Ovary (tissue), 3 donors: ENCODE measurements around the gene PDK1.

Source experiments
- EP300 ChIP-seq: sonication (generic); formaldehyde crosslinking; IDR thresholded peaks from one replicate; pipeline ENCODE4 v1.6.1; 2017; ENCODE audit warnings: antibody characterized with exemption
- POLR2A ChIP-seq: fragments of 450-650 bp; IDR thresholded peaks from one replicate; pipeline ENCODE4 v1.6.1; 2017; ENCODE audit warnings: antibody characterized with exemption, mild to moderate bottlenecking, moderate library complexity
- TF ChIP-seq, protein P1 (sequence below), 3 donors: fragments of 450-650 bp in 2 of 3; fragments of 200-600 bp in 1 of 3; IDR thresholded peaks; one replicate each; pipeline versions ENCODE4 v1.5.1 to v1.8.0; 2016 to 2022; ENCODE audit warnings: antibody characterized with exemption in 3 of 3, mild to moderate bottlenecking in 1 of 3
- donor health status: DM: no; HTN: no; CAD: no.

DNA sequence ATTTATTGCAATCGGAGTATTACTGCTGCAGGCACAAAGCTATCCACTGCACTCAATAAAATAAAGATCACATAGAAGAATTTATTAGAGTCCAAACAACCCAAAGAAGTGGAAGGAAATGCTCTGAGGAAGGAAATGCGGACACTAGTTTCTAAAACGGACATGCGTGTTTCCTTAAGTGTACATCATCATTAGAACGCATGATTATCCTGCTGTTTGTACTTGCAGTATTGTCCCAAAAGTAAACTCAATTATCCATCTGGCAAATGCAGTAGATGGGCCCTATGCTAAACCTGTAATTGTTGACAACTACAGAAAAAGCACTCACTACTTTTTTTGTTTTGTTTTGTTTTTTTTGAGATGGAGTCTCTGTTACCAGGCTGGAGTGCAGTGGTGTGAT lies 53.6 kb downstream of the PDK1 start:
- TF ChIP-seq POLR2A = no peak
- TF ChIP-seq EP300 = no peak
- TF ChIP-seq, protein P1, sequence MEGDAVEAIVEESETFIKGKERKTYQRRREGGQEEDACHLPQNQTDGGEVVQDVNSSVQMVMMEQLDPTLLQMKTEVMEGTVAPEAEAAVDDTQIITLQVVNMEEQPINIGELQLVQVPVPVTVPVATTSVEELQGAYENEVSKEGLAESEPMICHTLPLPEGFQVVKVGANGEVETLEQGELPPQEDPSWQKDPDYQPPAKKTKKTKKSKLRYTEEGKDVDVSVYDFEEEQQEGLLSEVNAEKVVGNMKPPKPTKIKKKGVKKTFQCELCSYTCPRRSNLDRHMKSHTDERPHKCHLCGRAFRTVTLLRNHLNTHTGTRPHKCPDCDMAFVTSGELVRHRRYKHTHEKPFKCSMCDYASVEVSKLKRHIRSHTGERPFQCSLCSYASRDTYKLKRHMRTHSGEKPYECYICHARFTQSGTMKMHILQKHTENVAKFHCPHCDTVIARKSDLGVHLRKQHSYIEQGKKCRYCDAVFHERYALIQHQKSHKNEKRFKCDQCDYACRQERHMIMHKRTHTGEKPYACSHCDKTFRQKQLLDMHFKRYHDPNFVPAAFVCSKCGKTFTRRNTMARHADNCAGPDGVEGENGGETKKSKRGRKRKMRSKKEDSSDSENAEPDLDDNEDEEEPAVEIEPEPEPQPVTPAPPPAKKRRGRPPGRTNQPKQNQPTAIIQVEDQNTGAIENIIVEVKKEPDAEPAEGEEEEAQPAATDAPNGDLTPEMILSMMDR (IDR thresholded peaks at IDR 0.05) = no peak
